GM18951 (cell line): ENCODE measurements around the gene CHST11.

Source experiments
- POLR2A ChIP-seq: IDR thresholded peaks from 4 replicates; pipeline ENCODE4 v1.6.1; 2011; ENCODE audit warnings: mild to moderate bottlenecking; ENCODE audit not compliant: insufficient read length, insufficient read depth; ENCODE audit errors: extremely low read depth
- in situ Hi-C: fragments of 300-500 bp; cut with MboI; formaldehyde crosslinking; loops from one replicate; pipeline ENCODE4 v1.12.0; 2022; ENCODE audit warnings: low sequenced_read_pairs, mixed read lengths, inconsistent platforms; ENCODE audit not compliant: unreplicated experiment

The CHST11 gene

DNA sequence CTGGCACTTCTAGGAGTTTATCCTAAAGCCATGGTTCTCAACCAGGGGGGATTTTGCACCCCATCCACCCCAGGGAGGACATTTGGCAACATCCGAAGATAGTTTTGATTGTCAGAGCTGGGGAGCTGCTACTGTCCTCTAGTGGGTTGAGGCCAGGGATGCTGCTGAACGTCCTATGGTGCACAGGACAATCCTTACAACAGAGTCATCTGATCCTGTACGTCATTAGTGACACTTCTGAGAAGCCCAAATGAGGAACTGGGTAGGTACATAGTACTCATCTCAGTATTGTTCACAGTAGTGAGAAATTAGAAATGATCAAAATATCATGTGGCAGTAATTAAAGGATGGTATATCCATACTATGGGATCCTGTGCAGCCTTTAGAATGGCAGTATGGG is 185.1 kb downstream of the CHST11 start:
- in situ Hi-C loops, result no loop called here
- TF ChIP-seq POLR2A, result no peak

DNA sequence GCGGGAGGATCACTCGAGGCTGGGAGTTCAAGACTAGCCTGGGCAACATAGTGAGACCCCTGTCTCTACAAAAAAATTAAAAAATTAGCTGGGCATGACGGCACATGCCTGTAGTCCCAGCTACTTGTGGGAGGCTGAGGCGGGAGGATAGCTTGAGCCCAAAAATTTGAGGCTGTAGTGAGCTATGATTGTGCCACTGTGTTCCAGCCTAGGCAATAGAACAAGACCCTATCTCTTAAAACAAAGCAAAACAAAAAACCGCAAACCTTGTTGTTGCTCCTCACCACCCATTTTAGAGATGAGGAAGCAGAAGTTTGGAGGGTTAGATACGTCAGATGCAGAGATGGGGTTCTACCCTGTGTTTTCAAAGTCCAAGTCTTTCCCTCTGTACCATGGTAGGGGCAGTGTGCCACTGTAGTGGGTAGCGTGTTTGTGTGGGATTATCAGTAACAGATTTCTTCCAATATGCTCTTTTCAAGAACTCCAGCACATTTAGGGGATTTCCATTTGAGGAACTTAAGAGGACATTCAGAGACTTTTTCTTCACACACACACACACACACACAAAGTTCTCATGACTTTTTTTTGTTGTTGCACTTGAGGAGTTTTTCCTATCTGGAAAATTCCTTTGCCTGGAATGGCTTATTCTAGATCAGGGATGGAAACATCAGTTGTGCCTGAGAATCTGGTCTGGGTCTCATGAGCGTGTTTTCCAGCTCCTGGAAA is 186.5 kb downstream of the CHST11 start:
- TF ChIP-seq POLR2A, result no peak
- in situ Hi-C loops, result no loop called here

DNA sequence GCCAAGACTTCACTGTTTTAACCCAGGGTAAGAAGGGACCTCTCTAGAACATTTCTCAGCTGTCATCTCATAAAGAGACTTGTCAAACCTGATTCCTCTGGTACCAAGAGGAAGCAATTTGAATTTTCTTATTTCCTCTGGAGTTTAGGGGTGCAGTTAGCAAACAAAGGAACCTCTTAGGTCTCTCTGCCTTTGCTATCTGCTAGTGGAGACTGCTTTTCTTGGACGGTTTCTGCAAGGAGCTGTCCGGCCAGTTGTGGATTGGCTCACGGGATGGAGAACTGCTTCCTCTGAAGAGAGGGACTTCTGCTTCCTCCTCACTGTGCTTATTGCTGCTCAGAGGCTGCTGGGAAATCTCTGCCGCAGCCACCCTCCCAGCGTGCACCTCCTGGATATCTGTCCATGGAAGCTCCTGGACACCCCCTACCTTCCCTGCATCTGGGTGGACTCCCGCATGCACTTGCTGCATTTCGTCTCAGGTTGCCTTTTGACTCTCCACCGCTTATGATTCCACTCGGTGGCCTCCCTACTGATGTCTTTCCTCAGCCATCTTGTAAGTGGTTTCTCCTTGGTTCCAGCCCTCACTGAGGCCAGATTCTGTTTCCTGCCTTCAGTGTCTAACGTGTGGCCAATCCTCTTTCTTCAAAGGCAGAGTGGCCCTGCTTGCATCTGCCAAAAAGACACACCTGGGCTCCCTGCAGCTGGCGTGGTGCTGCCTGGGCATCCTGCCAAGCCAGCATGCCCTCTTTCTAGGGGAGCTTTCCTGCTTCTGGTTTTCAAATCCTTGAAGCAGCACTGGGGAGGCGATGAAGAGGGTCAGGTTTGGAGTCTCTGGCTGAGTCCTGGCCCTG is 187.3 kb downstream of the CHST11 start:
- in situ Hi-C loops, result no loop called here
- no peak for TF ChIP-seq POLR2A

DNA sequence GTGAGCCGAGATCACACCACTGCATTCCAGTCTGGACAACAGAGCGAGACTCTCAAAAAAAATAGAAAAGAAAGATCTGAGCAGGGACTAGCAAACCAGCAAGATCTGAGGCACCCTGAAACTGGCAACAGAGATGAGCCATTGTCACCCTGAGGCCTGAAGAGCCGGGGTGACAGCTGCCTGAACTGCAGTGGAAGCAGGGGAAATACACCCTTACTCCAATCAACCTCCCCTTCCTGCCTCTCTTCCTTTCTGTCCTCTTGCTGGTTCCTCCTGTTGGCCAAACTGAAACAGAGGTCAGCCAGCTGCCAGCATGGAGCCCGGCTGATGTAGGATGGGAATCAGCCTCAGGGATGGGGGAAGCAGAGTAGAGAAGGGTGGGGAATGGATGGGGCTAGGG is 192.0 kb downstream of the CHST11 start:
- no peak for TF ChIP-seq POLR2A
- in situ Hi-C loops, result no loop called here

DNA sequence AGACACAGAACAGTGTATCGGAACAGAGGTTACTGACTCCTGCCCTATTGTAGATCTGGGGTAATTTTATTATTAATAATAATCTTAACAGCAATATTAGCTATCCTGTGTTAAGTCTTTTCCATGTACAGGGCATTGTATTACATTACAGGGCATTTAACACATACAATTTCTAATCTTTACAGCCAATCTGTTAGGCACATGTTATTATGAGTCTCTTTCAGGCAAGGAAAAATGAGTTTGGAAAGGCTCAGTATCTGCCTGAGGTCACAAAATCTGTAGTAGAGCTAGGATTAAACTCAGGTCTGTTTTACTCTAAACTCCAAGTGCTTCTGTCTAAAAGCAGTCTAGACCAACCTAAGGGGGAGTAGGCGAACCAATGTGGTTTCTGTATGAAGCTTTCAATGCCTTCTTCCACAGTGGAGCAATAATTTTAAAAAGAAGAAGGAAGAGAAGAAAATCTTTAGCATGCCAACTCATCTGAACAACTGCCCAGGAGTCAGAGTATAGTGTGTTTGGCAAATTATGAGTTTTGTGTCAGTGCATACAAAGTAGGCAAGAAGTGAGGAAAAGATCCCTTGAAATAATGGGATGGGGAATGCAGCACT is 192.6 kb downstream of the CHST11 start:
- TF ChIP-seq POLR2A, result no peak
- in situ Hi-C loops, result no loop called here

DNA sequence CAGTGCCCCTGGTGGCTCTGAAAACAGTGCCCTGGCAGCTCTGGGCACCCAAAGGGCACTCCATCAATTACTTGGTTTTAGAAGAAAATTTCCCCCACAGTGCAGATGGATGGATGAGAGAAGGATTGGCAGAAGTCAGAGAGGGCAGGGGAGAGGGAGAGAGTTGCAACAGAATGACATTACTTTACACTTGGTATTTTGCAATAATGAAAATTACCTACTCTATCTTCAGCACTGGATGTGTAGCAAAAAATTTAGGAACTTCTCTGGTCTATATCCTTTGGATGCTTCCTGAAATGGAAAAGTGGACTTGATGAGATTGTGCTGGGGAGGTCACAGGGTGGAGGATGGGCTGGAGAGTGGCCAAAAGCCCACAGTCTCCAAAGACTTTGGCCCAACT is 193.2 kb downstream of the CHST11 start:
- in situ Hi-C loops, result no loop called here
- no peak for TF ChIP-seq POLR2A

DNA sequence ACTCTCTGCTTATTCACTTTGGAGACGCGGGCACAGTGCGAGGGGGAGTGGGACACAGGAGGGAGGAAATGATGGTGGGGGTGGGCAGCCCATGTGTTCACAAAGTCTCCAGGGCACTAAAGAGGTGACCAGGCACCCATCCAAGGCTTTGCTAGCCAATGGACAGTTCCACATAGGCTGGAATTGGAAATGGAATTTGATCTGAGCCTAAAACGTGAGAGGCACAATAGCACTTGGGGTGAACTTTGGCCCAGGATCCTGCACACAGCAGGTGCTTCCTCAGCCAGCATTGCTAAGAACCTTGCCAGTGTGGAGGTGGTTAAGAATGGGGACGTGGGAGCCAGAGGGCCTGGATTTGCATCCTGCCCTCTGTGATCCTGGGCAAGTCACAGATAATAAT is 193.8 kb downstream of the CHST11 start:
- TF ChIP-seq POLR2A, result no peak
- in situ Hi-C loops, result no loop called here

DNA sequence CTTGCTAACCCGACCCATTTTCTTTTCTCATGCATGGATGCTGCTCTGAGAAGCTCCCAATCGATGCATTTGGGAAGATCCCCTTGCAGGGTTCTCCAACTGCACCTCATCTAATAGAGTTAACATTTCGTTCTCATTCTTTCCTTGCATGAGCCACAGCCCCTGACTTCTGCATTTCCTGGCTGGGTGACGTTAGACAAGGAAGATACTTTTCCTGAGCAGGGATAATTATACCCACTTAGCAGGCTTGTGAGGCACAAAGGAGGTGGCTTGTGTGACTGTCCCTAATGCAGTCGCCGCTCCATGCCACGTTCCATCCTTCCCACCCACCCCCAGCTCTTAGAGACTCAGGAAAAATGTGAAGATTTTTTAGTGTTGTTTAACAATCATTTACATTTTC is 195.1 kb downstream of the CHST11 start:
- in situ Hi-C loops, result no loop called here
- no peak for TF ChIP-seq POLR2A

DNA sequence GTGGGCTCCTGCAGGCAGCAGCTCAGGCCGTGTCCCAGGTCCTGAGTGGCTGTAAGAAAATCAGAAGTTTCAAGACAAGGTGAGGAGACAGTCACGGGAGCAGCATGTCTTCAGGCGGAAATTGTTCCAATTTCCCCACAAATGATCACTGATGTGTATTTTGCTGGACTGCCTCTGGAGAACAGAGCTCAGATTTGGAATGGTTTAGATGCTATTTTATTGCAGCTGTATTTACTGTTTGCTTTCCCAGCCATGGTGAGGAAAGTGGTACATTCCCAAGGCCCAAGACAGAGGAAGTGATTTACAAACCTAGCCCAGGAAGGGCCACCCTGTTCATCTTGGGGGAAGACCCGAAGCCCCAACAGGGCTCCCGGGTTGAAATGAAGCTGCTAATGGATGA is 195.6 kb downstream of the CHST11 start:
- in situ Hi-C loops, result no loop called here
- TF ChIP-seq POLR2A, result no peak

DNA sequence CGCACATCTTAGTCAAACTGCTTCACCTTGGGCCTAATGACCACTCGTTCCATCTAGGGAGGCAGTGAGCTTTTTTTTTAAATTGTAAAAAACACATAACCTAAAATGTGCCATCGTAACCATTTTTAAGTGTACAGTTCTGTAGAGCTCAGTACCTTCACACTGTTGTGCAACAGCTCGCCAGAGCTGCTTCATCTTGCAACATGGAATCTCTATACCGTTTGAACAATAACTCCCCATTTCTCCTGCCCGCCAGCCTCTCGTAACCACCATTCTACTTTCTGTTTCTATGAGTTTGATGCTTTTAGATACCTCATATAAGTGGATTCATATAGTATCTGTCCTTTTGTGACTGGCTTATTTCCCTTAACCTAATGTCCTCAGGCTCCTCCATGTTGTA is 196.2 kb downstream of the CHST11 start:
- TF ChIP-seq POLR2A, result no peak
- in situ Hi-C loops, result no loop called here

DNA sequence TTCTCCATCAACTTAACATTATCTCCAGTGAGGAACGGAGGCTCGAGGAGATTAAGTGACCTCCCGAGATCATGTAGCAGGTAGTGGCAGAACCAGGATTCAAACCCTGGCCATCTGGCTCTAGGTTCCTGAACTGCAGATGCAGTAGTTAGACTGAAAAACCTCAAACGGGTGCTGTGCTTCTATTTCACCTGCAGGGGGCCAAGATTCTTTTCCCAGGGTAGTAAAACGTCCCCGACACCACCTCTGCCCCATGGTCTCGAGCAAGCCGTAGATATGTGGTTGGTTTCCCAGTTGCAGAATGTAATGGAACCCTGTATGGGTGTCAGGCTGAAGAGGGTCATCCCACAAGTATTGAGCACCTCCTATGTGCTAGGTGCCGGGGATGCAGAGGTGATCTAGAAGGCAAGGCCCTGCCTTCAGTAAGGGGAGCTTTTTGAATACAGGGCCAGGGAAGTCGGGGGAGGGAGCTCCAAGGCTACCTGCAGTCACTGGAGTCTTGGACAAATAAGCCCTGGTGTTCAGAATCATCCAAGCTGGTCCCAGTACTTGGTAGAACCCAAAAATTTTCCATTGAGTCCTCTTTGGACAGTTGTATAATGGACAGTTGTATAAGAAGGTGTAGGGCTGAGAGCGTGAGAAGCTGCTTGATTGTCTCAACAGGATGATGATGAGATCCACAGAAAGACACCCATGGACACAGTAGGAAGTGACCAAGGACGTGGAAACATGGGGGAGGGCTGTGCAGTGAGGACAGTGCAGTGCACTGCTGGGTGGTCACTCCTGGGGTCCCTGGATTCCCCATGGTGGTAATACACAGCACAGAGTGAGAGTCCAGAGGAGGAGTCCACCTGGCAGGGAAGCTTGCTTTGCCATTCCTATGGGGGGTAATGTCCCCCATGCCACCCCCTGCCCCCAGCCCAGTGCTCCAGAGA is 197.2 kb downstream of the CHST11 start:
- in situ Hi-C loops, result no loop called here
- no peak for TF ChIP-seq POLR2A

DNA sequence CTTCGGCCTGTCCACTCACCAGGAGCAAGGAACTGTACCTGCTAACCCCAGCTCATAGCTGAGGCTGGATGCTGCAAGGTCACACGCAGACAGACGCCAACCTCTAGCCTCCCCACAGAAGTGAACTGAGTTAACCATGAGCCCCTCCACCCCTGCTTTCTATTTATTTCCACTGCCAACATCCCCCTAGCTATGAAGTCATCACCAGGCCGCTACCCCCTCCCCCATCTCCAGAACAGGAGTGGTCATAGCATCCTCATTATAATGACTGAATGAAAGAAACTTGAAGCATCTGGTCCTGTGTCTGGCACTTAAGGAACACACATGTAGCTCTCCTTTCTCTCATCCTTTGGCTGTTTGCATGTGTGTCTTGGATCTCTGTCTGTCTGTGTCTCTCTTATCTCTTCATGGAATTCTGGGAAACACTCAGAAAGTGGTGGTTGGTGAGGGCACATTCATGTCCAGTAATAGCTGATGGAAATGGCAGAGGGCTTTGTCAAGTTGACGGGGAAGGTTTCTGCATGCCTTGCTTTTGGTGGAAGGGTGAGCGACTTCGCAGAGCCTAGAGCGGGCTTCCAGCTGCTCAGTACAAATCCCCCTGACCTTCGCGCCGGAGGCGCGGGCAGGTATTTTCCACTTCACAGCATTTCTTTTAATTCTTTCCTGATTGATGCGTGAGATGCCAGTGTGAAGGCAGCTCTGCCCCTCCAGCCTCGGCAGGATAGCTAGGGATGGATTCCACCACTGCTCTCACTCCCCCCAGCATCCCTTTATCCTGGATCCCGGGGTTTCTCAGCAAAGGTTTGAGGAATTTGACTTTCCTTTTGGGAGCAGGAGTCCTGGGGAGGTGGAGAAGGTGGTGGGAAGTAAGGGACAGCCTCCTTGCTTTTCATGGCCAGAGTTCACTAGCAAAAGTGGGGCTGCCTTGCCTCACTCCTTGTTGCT is 198.2 kb downstream of the CHST11 start:
- in situ Hi-C loops, result no loop called here
- TF ChIP-seq POLR2A, result no peak
